Neural cell (in vitro differentiated cells): ENCODE data around the gene AARS2.

Experiments
- CTCF ChIP-seq: fragments of 450-650 bp; IDR thresholded peaks from 2 replicates; pipeline ENCODE4 v1.5.1; 2014; ENCODE audit warnings: antibody characterized with exemption, mild to moderate bottlenecking, moderate library complexity; ENCODE audit not compliant: poor library complexity, severe bottlenecking
- EP300 ChIP-seq: fragments of 450-650 bp; conservative IDR thresholded peaks from 2 replicates; pipeline ENCODE4 v1.6.1; 2014; ENCODE audit warnings: antibody characterized with exemption, mild to moderate bottlenecking, moderate library complexity; ENCODE audit not compliant: poor library complexity, severe bottlenecking
- EZH2 ChIP-seq: fragments of 200-600, 300-800 bp; shearing (Covaris generic), sonication (generic); IDR thresholded peaks from 2 replicates; pipeline ENCODE4 v1.6.1; 2014; ENCODE audit warnings: antibody characterized with exemption, low read length, borderline replicate concordance, mild to moderate bottlenecking; ENCODE audit not compliant: insufficient read depth, poor library complexity, severe bottlenecking
- POLR2AphosphoS5 ChIP-seq: IDR thresholded peaks from 2 replicates; pipeline ENCODE4 v1.6.1; 2012
- RAD21 ChIP-seq: fragments of 450-650 bp; conservative IDR thresholded peaks from 2 replicates; pipeline ENCODE4 v1.6.1; 2014; ENCODE audit warnings: antibody characterized with exemption, mild to moderate bottlenecking, moderate library complexity

DNA sequence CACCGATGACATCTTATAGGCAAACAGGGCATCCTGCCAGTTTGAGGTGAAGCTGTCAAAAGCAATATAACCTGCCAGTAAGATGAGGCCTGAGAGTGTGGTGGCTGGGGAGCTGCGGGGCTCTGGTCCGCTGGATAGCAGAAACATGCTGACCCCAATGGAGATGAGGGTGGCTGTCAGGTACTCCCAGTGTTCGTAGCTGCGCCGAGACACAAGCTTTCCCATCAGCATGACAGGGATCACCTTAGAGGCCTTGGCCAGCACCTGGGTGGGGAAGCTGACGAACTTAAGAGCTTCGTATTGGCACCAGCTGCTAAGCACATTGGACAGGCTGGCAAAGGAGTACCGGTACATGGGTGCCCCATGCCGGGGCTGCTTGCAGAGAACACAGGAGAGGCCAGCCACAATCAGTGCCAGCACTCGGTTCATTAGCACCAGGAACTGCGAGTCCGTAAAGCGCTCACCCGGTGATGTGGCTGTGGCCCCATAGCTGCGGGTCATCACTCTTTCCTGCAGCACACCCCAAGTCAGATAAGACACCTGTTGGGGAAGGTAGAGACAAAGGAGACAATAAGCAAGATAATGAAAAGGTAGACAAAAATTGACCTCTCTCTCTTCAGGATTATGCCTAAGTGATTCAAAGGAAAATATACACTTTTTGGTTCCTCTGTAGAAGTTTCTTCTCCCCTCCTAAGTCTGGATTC is 57.9 kb downstream of the AARS2 start:
- no peak for TF ChIP-seq EZH2
- TF ChIP-seq CTCF, result no peak
- TF ChIP-seq EP300, result no peak
- TF ChIP-seq POLR2AphosphoS5, result peak; percentile 6
- no peak for TF ChIP-seq RAD21
